Measurements from ENCODE around the gene TSHZ2.

TSHZ2 gene

GRCh38 chr20:53171065-53171464 is 198.9 kb downstream of the TSHZ2 start:
- no peak for TF ChIP-seq CTCF (IDR thresholded peaks at IDR 0.05; ENCODE audit: unreplicated experiment in 3 of 3)
- H3K4me1 Mint-ChIP-seq, result peaks cover 9% of the 10 kb centered on the region
- no peaks in the 10 kb centered on the region for H3K36me3 Mint-ChIP-seq (ENCODE audit: low read depth)
- H3K4me3 Mint-ChIP-seq, result no peak overlapping the region
- H3K27me3 Mint-ChIP-seq (ENCODE audit: low read depth), result peaks cover 8% of the 10 kb centered on the region
- no peak overlapping the region for H3K27ac Mint-ChIP-seq
- no peaks in the 10 kb centered on the region for H3K9me3 Mint-ChIP-seq

GRCh38 chr20:53174454-53174853 is 202.3 kb downstream of the TSHZ2 start:
- no peak overlapping the region for H3K4me3 Mint-ChIP-seq
- no peak overlapping the region for H3K27ac Mint-ChIP-seq
- H3K36me3 Mint-ChIP-seq (ENCODE audit: low read depth), result no peaks in the 10 kb centered on the region
- H3K9me3 Mint-ChIP-seq, result no peaks in the 10 kb centered on the region
- no peak for TF ChIP-seq CTCF (IDR thresholded peaks at IDR 0.05; ENCODE audit: unreplicated experiment in 3 of 3)
- H3K4me1 Mint-ChIP-seq, result peaks cover 9% of the 10 kb centered on the region
- peaks cover 7% of the 10 kb centered on the region for H3K27me3 Mint-ChIP-seq (ENCODE audit: low read depth)

GRCh38 chr20:53175135-53175780 is 203.1 kb downstream of the TSHZ2 start:
- Mint-ChIP-seq H3K27ac (no peak overlapping the region), H3K4me3 (no peak overlapping the region), H3K4me1 (peaks cover 5% of the 10 kb centered on the region), H3K27me3 (ENCODE audit: low read depth) (peaks cover 9% of the 10 kb centered on the region), H3K9me3 (no peaks in the 10 kb centered on the region), H3K36me3 (ENCODE audit: low read depth) (no peaks in the 10 kb centered on the region)
- no peak for TF ChIP-seq CTCF (IDR thresholded peaks at IDR 0.05; ENCODE audit: unreplicated experiment in 3 of 3)

- no peak for TF ChIP-seq CTCF (IDR thresholded peaks at IDR 0.05; ENCODE audit: unreplicated experiment in 3 of 3)
- peaks cover 9% of the 10 kb centered on the region for H3K27me3 Mint-ChIP-seq (ENCODE audit: low read depth)
- no peaks in the 10 kb centered on the region for H3K36me3 Mint-ChIP-seq (ENCODE audit: low read depth)
- H3K9me3 Mint-ChIP-seq, result no peaks in the 10 kb centered on the region
- no peak overlapping the region for H3K4me3 Mint-ChIP-seq
- H3K4me1 Mint-ChIP-seq, result no peaks in the 10 kb centered on the region
- no peak overlapping the region for H3K27ac Mint-ChIP-seq
These were observed 204.0 kb downstream of the TSHZ2 start for GRCh38 chr20:53176134-53176533.

GRCh38 chr20:53177687-53178086 is 205.5 kb downstream of the TSHZ2 start:
- no peak for TF ChIP-seq CTCF (IDR thresholded peaks at IDR 0.05; ENCODE audit: unreplicated experiment in 3 of 3)
- H3K9me3 Mint-ChIP-seq, result no peaks in the 10 kb centered on the region
- H3K4me3 Mint-ChIP-seq, result no peak overlapping the region
- H3K27me3 Mint-ChIP-seq (ENCODE audit: low read depth), result peaks cover 9% of the 10 kb centered on the region
- H3K27ac Mint-ChIP-seq, result no peak overlapping the region
- H3K36me3 Mint-ChIP-seq (ENCODE audit: low read depth), result no peaks in the 10 kb centered on the region
- no peaks in the 10 kb centered on the region for H3K4me1 Mint-ChIP-seq

- Mint-ChIP-seq H3K4me1 (no peaks in the 10 kb centered on the region), H3K27me3 (ENCODE audit: low read depth) (peaks cover 9% of the 10 kb centered on the region), H3K4me3 (no peak overlapping the region), H3K36me3 (ENCODE audit: low read depth) (no peaks in the 10 kb centered on the region), H3K9me3 (no peaks in the 10 kb centered on the region), H3K27ac (no peak overlapping the region)
- TF ChIP-seq CTCF (IDR thresholded peaks at IDR 0.05; ENCODE audit: unreplicated experiment in 3 of 3), result no peak
These were observed 207.6 kb downstream of the TSHZ2 start for GRCh38 chr20:53179749-53180148.
